Measurements from ENCODE around the gene HLA-DPB1. TPM values are rescaled to one million over a fixed set of nuclear protein-coding genes. Genes with fewer than 3 reads are reported as not detected.
A peak's percentile ranks its signal among the peaks of the same experiment; 100 is the strongest.

Gene HLA-DPB1
- polyA plus RNA-seq, 12 donors: 2.9 to 29.8 (median 9.0) TPM; not detected in 1

GRCh38 chr6:33069021-33069738, 6.6 kb upstream of the HLA-DPB1 start:
- DNase-seq: no peak

GRCh38 chr6:33070909-33071308, 4.9 kb upstream of the HLA-DPB1 start:
- no peak for DNase-seq

- no peak for DNase-seq
These were observed 4.2 kb upstream of the HLA-DPB1 start for GRCh38 chr6:33071569-33071968.

GRCh38 chr6:33072508-33073100, 3.2 kb upstream of the HLA-DPB1 start:
- DNase-seq: no peak

- no peak for DNase-seq
These were observed 2.3 kb upstream of the HLA-DPB1 start, which contains the start of gene HLA-DPA1 for GRCh38 chr6:33073431-33073871. Gene HLA-DPA1, minus strand, starts transcription at chr6:33073649.

- DNase-seq: no peak
These were observed 602 bp upstream of the HLA-DPB1 start for GRCh38 chr6:33075208-33075567.

- no peak for DNase-seq
These were observed 680 bp downstream of the HLA-DPB1 start for GRCh38 chr6:33076406-33076934.

- DNase-seq: no peak
These were observed 2.1 kb downstream of the HLA-DPB1 start for GRCh38 chr6:33077908-33078307.

- no peak for DNase-seq
These were observed 2.7 kb downstream of the HLA-DPB1 start for GRCh38 chr6:33078442-33078841.

- no peak for DNase-seq
These were observed 3.2 kb downstream of the HLA-DPB1 start for GRCh38 chr6:33078919-33079521.

GRCh38 chr6:33079580-33079979, 3.8 kb downstream of the HLA-DPB1 start:
- no peak for DNase-seq

GRCh38 chr6:33080127-33081089, 4.6 kb downstream of the HLA-DPB1 start:
- peak; percentile 55 for DNase-seq

GRCh38 chr6:33081098-33081824, 5.5 kb downstream of the HLA-DPB1 start:
- DNase-seq: no peak

GRCh38 chr6:33082702-33083101, 6.9 kb downstream of the HLA-DPB1 start:
- peak; percentile 50 for DNase-seq

GRCh38 chr6:33085627-33086026, 9.8 kb downstream of the HLA-DPB1 start:
- DNase-seq: no peak

GRCh38 chr6:33088258-33088930, 12.6 kb downstream of the HLA-DPB1 start:
- DNase-seq: no peak

GRCh38 chr6:33088931-33089620, 13.3 kb downstream of the HLA-DPB1 start:
- DNase-seq: no peak

- no peak for DNase-seq
These were observed 16.2 kb downstream of the HLA-DPB1 start for GRCh38 chr6:33091957-33092356.

- no peak for DNase-seq
These were observed 16.6 kb downstream of the HLA-DPB1 start for GRCh38 chr6:33092385-33092784.

GRCh38 chr6:33093855-33094254, 18.1 kb downstream of the HLA-DPB1 start:
- DNase-seq: no peak

Measured in muscle of arm (tissue), 12 donors.